HTR-8/SVneo (cell line): ENCODE results near the gene NPIPA5.
"Not testable (repeated sequence)": the region's sequence is repeated elsewhere in the genome, so short reads cannot be mapped to it uniquely, and the experiment has no call there.

Source experiments
- DNase-seq: peaks from one replicate; pipeline ENCODE4 v3.0.0; 2011; ENCODE audit warnings: low spot score, mixed read lengths; ENCODE audit not compliant: insufficient read length
- FAIRE-seq: peaks from 2 replicates; lab custom pipeline; 2011; peaks lifted over from hg19 to GRCh38; lab: Jason Lieb, UNC

The NPIPA5 gene

GRCh38 chr16:15395631-15396508 lies 17.8 kb upstream of the NPIPA5 start, which contains the start of gene MPV17L:
Gene MPV17L (plus strand): TSS chr16:15395754. CDS start chr16:15395898, 144 bp downstream.
- DNase-seq, FAIRE-seq: not testable (repeated sequence)

- FAIRE-seq, DNase-seq: not testable (repeated sequence)
These were observed 14.9 kb upstream of the NPIPA5 start for GRCh38 chr16:15393025-15393424.

GRCh38 chr16:15389916-15390315 lies 11.8 kb upstream of the NPIPA5 start:
- FAIRE-seq, DNase-seq: not testable (repeated sequence)

GRCh38 chr16:15388060-15388459 lies 10.0 kb upstream of the NPIPA5 start:
- DNase-seq, FAIRE-seq: not testable (repeated sequence)

GRCh38 chr16:15382810-15383209 lies 4.7 kb upstream of the NPIPA5 start:
- not testable (repeated sequence) for FAIRE-seq, DNase-seq

GRCh38 chr16:15357495-15357894 lies 20.6 kb downstream of the NPIPA5 start:
- FAIRE-seq, DNase-seq: not testable (repeated sequence)

GRCh38 chr16:15354846-15355245 lies 23.2 kb downstream of the NPIPA5 start:
- not testable (repeated sequence) for FAIRE-seq, DNase-seq

- DNase-seq, FAIRE-seq: not testable (repeated sequence)
These were observed 25.2 kb downstream of the NPIPA5 start for GRCh38 chr16:15352852-15353251.

GRCh38 chr16:15351745-15352144 lies 26.3 kb downstream of the NPIPA5 start:
- FAIRE-seq, DNase-seq: not testable (repeated sequence)

- not testable (repeated sequence) for DNase-seq, FAIRE-seq
These were observed 26.8 kb downstream of the NPIPA5 start for GRCh38 chr16:15351251-15351650.

- not testable (repeated sequence) for FAIRE-seq, DNase-seq
These were observed 29.4 kb downstream of the NPIPA5 start for GRCh38 chr16:15348721-15349120.

GRCh38 chr16:15342337-15342736 lies 35.8 kb downstream of the NPIPA5 start:
- not testable (repeated sequence) for DNase-seq, FAIRE-seq

GRCh38 chr16:15338986-15339385 lies 39.1 kb downstream of the NPIPA5 start:
- DNase-seq, FAIRE-seq: not testable (repeated sequence)

GRCh38 chr16:15337974-15338605 lies 40.0 kb downstream of the NPIPA5 start:
- not testable (repeated sequence) for FAIRE-seq, DNase-seq

- FAIRE-seq, DNase-seq: not testable (repeated sequence)
These were observed 42.5 kb downstream of the NPIPA5 start for GRCh38 chr16:15335609-15336008.

- not testable (repeated sequence) for FAIRE-seq, DNase-seq
These were observed 44.1 kb downstream of the NPIPA5 start for GRCh38 chr16:15333969-15334368.

GRCh38 chr16:15330978-15331377 lies 47.1 kb downstream of the NPIPA5 start:
- DNase-seq, FAIRE-seq: not testable (repeated sequence)

GRCh38 chr16:15324954-15325353 lies 53.1 kb downstream of the NPIPA5 start:
- DNase-seq, FAIRE-seq: not testable (repeated sequence)

GRCh38 chr16:15323373-15323772 lies 54.7 kb downstream of the NPIPA5 start:
- DNase-seq, FAIRE-seq: not testable (repeated sequence)

- not testable (repeated sequence) for DNase-seq, FAIRE-seq
These were observed 56.9 kb downstream of the NPIPA5 start for GRCh38 chr16:15321221-15321620.
